GM12874 (cell line): Measurements from ENCODE around the gene TIMM10B.

Experiments
- TF ChIP-seq, protein P1 (sequence below): IDR thresholded peaks from 2 replicates; pipeline ENCODE4 v1.5.1; 2011; ENCODE audit warnings: low read depth, mild to moderate bottlenecking, control low read depth, low read length, moderate library complexity; ENCODE audit not compliant: insufficient read depth

TIMM10B gene

DNA sequence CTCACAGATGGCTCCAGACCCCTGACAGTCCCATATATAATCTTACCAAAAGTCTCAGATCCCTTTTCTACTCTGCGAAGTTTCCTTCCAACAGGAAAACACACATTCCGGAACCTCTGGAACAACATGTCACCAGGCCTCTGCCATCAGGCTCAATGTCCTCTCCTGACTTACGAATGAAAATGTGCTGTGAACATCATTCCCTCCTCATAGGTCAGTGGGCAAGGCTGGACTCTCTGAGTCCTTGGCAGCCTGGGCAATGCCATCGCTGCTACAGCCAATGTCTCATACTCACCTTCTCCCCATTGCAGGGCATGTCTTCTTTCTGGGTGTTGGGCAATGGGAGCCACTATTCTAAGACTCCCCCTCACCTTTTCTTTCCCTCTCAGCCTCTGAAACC, 38.9 kb upstream of the TIMM10B start:
- TF ChIP-seq, protein P1, sequence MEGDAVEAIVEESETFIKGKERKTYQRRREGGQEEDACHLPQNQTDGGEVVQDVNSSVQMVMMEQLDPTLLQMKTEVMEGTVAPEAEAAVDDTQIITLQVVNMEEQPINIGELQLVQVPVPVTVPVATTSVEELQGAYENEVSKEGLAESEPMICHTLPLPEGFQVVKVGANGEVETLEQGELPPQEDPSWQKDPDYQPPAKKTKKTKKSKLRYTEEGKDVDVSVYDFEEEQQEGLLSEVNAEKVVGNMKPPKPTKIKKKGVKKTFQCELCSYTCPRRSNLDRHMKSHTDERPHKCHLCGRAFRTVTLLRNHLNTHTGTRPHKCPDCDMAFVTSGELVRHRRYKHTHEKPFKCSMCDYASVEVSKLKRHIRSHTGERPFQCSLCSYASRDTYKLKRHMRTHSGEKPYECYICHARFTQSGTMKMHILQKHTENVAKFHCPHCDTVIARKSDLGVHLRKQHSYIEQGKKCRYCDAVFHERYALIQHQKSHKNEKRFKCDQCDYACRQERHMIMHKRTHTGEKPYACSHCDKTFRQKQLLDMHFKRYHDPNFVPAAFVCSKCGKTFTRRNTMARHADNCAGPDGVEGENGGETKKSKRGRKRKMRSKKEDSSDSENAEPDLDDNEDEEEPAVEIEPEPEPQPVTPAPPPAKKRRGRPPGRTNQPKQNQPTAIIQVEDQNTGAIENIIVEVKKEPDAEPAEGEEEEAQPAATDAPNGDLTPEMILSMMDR, result no peak

DNA sequence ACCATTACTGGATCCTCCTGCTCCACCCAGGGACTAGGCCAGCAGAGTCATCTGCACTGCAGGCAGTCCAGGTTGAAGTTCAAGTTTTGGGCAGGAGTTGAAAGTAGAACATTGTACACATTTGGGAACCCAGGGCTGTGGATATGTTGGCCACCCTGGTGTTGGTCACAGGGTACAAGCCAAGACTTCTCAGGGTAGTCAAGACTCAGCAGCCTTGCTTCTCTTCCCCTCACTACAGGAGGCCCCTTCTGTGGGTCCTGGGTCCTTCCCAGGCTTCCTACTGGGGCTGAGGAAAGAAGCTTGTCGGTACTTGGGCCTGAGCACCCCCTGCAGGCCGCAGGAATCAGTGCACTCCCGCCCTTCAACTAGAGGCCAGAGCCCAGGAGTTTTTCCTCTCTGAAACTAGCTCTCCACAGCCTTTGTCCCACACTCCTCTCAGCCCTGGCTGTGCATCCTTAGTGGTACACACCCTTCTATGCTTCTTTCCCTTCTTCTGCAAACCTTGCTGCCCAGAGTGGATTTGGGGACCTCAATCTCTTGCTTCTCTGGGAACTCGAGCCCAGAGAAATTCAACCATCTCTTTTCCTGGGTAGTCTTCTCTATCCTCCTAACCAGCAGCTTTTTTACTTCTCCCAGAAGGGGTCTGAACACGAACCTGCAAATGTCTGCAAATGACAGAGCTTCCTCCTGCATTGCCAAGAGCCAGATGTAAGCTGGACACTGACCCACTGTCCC, 37.9 kb upstream of the TIMM10B start:
- TF ChIP-seq, protein P1, result peak; percentile 90

DNA sequence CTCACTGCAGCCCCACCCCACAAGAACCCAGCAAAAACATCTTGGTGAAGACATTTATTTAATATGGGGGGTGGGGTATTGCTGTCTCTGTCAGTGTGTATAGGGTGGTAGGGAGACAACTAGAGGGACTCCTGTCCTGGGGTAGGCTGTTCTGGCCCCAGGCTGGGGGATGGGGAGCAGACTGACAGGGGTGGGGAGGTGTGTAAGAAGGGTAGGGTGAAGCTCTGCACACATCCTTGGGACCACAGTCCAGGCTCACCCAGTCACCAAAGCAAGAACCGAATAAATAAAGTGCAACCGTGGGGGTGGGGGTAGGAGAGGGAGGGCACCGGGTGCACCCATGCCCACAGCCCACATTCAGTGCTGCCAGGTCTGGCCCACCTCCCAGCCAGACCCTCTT, 32.7 kb upstream of the TIMM10B start:
- TF ChIP-seq, protein P1, result no peak

DNA sequence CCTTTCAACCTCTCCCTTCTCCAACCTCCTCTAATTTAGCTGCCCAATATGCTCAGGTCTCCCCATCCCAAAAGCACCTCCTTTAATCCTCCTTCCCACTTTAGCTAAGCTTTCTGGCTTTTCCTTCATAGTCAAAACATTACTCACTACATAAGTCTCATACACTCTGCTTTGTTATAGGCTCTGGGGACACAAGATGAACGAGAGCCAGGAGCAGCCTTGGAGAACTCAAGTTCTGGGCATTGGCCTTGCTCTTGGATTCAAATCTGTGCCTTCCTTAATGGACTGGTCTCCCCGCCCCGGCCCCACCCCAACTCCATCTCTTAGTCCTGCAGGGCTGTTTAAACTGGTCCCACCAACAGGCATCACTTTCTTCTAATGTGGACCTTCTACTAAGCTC, 29.1 kb upstream of the TIMM10B start:
- TF ChIP-seq, protein P1, result no peak

DNA sequence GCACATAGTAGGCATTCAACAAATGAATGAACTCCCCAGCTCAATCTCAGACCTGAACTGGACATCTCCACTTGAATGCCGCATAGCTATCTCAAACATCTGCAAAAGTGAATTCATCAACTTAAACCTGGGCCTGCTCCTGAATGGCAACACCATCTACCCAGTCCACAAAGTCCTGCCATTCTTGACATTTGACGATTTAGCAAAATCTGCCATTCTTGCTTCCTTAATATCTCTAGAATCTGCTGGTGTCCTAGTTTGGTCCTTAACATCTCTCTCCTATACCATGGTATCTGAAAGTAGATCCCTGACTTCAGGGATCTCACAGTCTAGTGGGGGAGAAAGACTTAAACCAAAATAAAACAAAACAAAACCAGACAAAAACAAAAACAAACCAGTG, 28.1 kb upstream of the TIMM10B start:
- TF ChIP-seq, protein P1, result no peak

DNA sequence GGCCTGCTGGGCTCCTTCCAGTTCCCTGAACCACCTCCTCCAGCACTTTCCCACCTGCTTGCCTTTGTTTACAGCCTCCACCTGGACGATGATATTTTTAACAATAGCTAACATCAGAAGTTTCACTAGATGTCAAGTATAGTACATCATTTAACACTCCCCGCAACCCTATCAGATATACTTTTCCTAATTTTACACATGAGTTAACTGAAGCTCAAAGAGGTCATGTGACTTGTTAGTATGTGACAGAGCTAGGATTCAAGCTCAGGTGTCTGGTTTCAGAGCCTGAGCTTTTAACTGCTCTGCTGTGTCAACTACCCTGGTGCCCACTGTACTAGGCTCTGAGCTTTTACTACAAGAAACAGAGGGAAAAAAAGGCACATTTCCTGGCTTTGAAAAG, 26.2 kb upstream of the TIMM10B start:
- TF ChIP-seq, protein P1, result no peak

DNA sequence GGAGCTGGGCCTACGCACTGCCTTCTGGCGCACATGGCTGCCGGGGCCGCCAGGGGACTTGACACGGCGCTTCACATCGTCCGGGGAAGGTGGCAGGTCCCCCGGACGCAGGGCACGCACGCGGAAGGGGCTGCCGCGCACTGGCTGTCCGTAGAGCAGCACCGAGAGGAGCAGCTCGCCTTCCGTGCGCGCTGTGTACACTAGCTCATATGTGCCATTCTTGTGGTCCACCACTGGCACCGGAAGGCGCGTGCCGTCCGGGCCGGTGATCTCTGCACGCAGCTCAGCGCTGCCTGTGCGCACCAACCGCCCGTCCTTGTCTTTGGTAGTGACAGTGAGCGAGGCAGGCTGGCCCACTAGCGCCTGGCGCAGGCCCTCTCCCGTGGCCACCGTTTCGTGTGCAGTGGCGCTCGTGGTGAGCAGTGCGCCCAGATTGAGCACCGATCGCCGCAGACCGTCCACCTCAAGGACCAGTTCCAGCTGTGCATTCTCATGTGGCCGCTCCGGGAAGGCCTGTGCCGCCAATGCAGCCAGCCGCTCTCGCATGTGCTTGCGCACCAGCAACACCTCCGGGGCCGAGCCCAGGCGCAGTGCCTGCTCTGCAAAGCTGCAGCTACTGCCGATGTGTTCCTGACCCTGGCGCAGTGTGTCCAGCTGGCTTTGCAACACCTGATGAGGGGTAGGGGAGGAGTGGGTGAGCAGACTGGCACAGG, 24.8 kb upstream of the TIMM10B start:
- TF ChIP-seq, protein P1, result no peak
